HCEC 1CT (cell line): Measurements from ENCODE around the gene SEC63.
"Not testable (repeated sequence)": the region's sequence is repeated elsewhere in the genome, so short reads cannot be mapped to it uniquely, and the experiment has no call there.

Experiments
- DNase-seq: peaks from one replicate; pipeline ENCODE4 v3.0.0-alpha.2; 2017

The SEC63 gene

GRCh38 chr6:107972413-107973096 lies 14.5 kb upstream of the SEC63 start:
- no peak for DNase-seq

- no peak for DNase-seq
Observed at GRCh38 chr6:107971181-107971580, 13.2 kb upstream of the SEC63 start.

GRCh38 chr6:107970255-107970654 lies 12.2 kb upstream of the SEC63 start:
- no peak for DNase-seq

GRCh38 chr6:107968081-107968480 lies 10.1 kb upstream of the SEC63 start:
- no peak for DNase-seq

GRCh38 chr6:107965746-107966145 lies 7.7 kb upstream of the SEC63 start:
- peak; percentile 57 for DNase-seq

GRCh38 chr6:107962723-107963122 lies 4.7 kb upstream of the SEC63 start:
- DNase-seq = no peak

GRCh38 chr6:107959392-107959791 lies 1.4 kb upstream of the SEC63 start:
- DNase-seq = no peak

GRCh38 chr6:107958689-107959362 lies 818 bp upstream of the SEC63 start:
- not testable (repeated sequence) for DNase-seq

GRCh38 chr6:107957308-107957908 lies 600 bp downstream of the SEC63 start:
- DNase-seq = peak; percentile 74

GRCh38 chr6:107956586-107957307 lies 1.3 kb downstream of the SEC63 start:
- DNase-seq = peak; percentile 44

- DNase-seq = no peak
Observed at GRCh38 chr6:107956181-107956580, 1.8 kb downstream of the SEC63 start.

GRCh38 chr6:107953858-107954414 lies 4.1 kb downstream of the SEC63 start:
- not testable (repeated sequence) for DNase-seq

GRCh38 chr6:107943626-107944439 lies 14.2 kb downstream of the SEC63 start:
- no peak for DNase-seq

GRCh38 chr6:107942142-107942541 lies 15.9 kb downstream of the SEC63 start:
- no peak for DNase-seq

GRCh38 chr6:107941627-107942026 lies 16.4 kb downstream of the SEC63 start:
- no peak for DNase-seq

- DNase-seq = no peak
Observed at GRCh38 chr6:107941199-107941598, 16.8 kb downstream of the SEC63 start.

- DNase-seq = not testable (repeated sequence)
Observed at GRCh38 chr6:107936910-107937292, 21.1 kb downstream of the SEC63 start.

GRCh38 chr6:107936162-107936909 lies 21.7 kb downstream of the SEC63 start:
- DNase-seq = no peak

- DNase-seq = not testable (repeated sequence)
Observed at GRCh38 chr6:107934229-107934628, 23.8 kb downstream of the SEC63 start.

GRCh38 chr6:107932580-107932979 lies 25.4 kb downstream of the SEC63 start:
- DNase-seq = no peak

GRCh38 chr6:107931894-107932293 lies 26.1 kb downstream of the SEC63 start:
- no peak for DNase-seq

GRCh38 chr6:107928984-107929383 lies 29.0 kb downstream of the SEC63 start:
- no peak for DNase-seq
